Activated CD8-positive, alpha-beta memory T cell treated with anti-CD3 and anti-CD28 coated beads for 24 hours (primary cell): ENCODE data around the gene ELN.

Experiments
- DNase-seq: peaks from one replicate; pipeline ENCODE4 v3.0.0-alpha.2; 2020

The ELN gene

DNA sequence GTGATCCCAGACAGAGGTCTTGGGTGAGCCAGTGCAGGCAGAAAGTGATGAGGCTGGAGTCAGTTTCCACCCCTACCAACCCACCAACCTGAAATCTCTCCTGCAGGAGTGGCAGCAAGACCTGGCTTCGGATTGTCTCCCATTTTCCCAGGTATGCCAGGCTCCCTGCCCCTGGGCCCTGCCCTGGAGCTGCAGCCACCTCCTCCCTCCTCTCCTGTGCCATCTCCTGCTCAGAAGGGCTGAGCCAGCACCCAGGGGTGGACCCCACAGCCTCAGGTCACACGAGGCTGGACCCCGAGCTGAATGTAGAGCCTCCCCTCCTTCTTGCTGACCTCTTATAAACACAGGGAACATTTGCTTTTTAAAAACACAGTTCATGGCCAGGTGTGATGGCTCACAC is 38.7 kb downstream of the ELN start:
- no peak for DNase-seq

DNA sequence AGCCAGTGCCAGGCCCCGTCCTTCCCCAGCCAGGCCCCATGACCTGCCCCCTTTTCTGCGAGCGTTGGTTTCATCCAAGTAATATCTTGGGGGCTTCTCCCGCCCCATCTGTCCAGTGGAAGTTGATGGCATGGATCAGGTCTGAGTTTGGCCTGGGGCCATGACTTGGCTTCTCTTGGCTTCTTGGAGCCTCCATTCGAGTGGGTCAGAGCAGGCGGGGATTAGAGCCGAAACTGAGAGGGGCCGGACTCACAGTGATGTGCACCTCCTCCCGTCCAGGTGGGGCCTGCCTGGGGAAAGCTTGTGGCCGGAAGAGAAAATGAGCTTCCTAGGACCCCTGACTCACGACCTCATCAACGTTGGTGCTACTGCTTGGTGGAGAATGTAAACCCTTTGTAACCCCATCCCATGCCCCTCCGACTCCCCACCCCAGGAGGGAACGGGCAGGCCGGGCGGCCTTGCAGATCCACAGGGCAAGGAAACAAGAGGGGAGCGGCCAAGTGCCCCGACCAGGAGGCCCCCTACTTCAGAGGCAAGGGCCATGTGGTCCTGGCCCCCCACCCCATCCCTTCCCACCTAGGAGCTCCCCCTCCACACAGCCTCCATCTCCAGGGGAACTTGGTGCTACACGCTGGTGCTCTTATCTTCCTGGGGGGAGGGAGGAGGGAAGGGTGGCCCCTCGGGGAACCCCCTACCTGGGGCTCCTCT is 40.6 kb downstream of the ELN start:
- DNase-seq, result no peak

DNA sequence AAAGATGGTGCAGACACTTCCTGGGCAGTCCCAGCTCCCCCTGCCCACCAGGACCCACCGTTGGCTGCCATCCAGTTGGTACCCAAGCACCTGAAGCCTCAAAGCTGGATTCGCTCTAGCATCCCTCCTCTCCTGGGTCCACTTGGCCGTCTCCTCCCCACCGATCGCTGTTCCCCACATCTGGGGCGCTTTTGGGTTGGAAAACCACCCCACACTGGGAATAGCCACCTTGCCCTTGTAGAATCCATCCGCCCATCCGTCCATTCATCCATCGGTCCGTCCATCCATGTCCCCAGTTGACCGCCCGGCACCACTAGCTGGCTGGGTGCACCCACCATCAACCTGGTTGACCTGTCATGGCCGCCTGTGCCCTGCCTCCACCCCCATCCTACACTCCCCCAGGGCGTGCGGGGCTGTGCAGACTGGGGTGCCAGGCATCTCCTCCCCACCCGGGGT is 41.1 kb downstream of the ELN start:
- no peak for DNase-seq

DNA sequence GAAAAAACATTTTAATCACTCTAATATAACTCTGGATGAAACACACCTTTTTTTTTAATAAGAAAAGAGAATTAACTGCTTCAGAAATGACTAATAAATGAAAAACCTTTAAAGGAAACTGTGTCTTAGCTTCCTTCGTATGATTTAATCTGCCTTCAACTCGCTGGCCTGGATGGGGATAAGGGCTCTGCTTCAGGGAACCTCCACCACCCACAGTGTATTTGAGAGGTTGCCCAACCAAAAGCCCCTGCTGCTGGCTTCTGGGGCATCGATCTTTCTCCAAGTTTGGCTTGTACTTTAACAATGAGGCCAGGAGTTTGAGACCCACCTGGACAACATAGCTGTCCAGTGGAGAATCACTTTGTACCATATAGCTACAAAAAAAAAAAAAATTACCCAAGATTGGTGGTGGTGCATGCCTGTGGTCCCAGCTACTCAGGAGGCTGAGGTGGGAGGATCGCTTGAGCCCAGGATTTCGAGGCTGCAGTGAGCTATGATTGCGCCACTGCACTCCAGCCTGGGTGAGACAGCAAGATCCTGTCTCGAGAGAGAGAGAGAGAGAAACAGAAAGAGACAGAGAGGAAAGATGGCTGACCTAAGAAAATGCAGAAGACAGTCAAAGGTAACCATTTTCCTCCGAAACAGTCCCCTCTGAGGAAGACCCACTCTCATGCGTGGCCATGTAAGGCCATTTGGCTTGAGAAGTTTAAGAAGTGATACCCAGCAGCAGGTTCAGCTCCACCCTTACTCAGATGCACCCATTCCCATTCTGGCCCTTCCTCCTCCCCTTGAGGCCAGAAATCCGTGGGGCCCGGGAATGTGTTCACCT is 42.0 kb downstream of the ELN start:
- no peak for DNase-seq

DNA sequence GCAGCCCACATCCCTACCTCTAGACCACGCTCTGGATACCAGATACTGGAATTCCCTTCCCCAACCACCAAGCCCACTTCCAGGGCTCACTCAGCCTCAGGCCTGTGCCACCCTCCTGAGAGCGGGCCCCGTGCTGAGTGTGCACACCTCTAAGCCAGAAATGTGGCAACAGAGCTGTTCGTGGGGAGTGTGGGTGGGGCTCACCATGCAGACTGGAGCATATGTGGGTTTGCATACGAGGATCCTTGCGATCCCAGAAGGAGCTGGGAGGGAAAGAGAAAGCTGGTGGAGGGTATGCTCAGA is 42.6 kb downstream of the ELN start:
- no peak for DNase-seq

DNA sequence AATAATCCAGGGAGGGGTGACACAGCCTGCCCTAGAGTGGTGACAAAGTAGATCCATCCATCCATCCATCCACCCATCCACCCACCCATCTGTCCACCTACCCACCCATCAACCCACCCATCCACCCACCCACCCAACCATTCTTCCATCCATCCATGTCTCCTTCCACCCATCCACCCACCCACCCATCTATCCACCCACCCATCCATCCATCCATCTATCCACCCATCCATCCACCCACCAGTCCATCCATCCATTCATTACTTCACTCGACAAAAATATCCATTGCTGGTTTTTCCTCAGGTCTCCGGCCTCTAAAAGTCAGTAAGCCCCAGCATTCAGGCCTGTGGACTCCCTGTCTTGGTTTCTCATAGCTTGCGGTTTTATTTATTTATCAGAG is 43.1 kb downstream of the ELN start:
- DNase-seq, result no peak

DNA sequence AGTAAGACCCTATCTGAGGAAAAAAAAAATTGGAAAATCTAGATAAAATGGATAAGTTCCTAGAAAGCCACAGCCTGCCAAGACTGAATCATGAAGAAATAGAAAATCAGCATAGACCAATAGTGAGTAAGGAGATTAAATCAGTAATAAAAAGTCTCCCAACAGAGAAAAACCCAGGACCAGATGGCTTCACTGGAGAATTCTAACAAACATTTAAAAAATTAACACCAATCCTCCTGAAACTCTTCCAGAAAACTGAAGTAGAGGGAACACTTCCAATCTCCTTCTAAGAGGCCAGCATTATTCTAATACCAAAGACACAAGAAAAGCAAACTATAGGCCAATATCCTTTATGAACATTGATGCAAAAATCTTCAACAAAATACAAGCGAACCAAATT is 46.8 kb downstream of the ELN start:
- no peak for DNase-seq

DNA sequence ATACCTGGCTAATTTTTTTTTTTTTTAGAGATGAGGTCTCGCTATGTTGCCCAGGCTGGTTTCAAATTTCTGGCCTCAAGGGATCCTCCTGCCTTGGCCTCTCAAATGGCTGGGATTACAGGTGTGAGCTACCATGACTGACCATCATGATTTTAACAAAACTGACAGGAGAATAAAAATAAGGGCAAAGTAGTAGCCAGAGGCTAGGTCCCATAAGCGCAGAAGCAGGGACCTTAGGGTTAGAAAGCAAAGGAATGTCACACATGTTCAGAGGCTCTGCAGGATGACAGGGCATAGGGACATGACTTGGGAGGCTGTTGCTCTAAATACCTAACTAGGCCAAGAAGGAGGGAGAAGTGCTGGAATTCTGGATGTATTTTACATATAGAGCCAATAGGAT is 50.5 kb downstream of the ELN start:
- no peak for DNase-seq

DNA sequence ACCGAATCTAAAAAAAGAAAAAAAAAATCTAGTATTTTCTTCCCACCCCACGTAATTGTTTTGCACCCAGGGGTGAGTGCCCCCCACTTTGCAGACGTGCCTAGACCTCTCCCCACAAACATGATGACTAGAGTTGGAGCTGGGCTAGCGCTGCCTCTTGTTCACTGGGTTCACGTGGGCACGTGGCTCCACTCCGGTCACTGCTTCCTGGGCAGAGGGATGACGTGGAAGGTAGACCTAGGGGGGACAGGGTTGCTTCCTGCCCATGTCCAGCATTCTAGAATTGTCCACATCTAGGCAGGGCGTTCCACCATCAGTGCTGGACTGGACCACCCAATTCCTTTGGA is 54.8 kb downstream of the ELN start:
- DNase-seq, result no peak

DNA sequence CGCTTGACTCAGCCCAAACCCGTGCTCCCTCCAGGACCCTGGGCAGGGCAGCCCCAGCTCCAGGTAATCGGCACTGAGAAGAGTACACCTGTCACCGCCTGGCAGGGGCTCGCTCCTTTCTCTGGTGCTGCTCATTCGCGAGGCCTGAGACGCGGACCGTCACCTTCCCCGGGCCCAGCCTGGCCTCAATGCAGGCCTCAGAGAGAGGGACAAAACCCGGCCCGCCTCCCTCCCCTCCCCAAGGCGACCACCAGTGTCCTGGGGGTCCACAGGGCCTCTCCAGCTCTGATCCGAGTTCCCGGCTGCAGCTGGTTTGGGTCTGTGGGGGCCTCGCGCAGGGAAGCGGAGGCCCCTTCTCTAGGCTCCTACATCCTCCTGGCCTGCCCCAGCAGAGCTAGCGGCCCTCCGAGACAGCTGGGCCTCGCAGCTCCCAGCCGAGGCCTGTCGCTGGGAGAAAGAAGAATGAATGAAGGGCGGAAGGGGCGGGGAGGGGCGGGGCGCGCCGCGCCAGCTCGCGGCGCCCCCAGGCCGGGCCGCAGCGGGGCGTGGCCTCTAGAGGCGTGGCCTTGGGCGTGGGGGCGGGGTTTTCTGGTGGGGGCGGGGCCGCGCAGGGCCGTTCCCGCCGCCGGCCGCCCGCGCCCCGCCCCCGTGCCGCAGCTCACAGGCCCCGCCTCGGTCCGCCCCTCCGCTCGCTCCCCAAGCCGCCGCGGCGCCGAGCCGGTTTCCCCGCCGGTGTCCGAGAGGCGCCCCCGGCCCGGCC is 55.3 kb downstream of the ELN start, which contains the start of gene LIMK1:
Gene LIMK1 (plus strand): TSS at position 688 of the 760 bp plus-strand sequence. CDS start 187 bp downstream, outside the sequence.
- DNase-seq, result peak; percentile 92

DNA sequence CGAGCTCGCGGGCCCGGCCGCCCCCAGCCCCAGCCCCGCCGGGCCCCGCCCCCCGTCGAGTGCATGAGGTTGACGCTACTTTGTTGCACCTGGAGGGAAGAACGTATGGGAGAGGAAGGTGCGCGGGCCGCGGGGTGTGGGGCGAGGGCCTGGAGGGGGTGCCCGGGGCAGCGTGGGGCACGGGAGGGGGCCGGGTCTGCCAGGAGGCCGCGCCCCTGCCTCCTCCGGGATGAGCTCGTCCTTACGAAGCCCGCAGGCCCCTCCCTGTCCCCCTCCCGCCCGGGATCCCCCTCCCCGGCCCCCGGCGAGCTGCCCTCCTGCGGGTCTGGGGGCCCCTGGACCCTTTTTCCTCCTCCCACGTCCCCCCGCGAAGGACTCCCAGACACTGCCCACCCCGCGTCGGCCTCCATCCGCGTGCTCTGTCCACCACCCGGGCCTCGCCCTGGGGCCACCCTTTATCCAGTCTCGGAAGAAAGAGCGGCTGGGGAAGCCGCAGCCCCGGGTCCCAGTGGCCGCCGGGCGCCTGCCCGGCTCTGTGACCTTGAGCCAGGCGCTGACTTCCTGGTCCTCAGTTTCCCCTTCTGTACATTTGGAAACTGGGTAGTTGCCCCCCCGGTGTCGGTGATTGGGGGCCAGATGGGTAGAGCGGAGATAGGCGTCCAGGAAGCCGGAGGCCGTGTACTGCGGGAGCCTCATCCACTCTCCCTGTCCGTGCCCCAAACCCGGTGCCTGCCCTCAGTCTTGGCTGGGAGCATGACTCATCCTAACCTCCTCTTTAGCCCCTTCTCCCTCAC is 56.2 kb downstream of the ELN start:
- DNase-seq, result peak; percentile 74

DNA sequence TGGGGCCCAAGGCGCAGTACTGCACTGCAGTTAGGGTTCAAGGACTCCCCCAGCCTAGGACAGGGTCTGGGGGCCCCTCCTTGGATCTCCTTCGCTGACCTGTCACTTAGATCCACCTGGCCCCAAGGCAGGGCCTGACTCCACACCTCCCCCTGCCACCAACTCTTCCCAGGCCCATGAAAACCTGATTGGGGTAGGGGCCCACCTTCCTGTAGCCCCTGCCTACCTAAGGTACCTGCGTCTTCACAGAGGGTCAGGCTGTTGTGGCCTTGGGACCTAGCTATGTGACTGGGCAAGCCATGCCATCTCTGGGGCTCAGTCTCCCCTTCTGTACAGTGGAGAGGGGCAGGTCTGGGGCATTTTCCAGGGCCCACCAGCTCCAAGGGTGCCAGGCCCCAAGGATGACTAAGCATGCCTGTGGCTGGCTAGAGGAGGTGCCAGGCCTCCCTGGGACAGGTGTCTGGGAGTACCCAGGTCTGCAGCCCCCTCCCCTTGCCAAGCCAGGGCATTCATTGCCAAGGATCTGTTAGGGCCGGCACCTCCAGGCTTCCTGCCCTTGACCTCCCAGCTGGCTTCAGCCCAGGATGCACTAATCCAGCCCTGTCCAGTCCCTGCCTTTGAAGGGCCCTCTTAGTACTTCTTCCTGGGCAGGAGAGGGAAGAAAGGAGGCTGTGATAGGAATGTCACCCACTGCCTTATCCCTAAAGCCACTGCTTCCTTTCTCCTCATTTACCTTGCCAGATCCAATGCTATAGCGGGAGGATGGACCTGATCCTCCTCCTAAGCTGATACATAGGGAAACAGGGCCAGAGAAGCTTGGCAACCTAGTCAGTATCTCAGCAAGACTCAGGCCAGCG is 57.0 kb downstream of the ELN start:
- no peak for DNase-seq

DNA sequence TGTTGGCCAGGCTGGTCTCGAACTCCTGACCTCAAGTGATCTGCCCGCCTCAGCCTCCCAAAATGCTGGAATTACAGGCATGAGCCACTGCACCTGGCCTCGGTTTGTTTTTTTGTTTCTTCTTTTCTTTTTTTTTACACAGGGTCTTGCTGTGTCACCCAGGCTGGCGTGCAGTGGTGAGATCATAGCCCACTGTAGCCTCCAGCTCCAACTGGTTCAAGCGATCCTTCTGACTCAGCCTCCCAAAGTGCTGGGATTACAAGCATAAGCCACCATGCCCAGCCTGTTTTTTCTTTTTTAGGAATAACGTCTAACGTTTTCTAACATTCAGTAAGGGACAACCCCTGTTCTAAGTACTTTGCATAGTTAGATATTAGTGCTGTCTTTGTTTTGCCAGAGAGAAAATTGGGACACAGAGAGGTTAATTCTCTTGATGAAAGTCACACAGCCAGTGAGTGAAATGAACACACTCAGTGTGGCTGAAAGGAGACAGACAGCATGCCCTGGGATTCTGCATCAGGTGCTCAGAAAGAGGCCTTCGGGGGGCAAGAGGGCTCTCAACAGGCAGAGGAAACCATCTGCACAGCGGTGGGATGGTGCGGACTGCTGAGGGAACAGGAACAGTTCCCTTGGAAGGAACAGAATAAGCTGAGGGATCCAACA is 59.9 kb downstream of the ELN start:
- no peak for DNase-seq

DNA sequence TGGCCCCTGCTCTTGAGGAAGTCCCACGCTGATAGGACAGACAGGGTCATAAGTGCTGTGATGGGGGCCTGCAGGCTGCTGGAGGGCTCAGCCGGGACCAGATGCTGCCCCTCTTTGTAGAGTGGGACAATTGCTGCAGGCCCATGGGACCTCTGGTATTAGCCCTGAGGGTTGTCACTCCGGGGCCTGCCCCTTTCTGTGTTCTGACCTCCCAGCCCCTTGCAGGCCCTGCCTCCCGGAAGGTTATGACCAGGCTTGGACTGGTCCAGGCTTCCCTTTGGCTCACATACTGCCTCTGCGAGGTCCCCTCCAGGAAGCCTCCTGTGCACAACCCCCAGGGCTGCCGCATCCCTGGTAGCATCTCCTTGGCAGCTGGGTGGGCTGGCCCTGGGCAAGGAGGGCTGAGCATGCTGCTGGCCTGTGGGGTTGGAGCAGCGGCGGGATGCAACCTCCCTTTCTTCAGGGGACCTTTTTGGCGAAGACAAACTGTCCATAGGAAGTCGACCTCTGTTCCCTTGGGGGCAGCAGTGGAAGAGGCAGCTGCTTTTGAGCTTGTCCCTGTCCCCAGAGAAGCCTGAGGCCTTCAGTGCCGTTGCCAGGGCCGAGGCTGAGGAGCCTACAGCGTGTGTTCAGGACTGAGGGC is 64.5 kb downstream of the ELN start:
- peak; percentile 59 for DNase-seq

DNA sequence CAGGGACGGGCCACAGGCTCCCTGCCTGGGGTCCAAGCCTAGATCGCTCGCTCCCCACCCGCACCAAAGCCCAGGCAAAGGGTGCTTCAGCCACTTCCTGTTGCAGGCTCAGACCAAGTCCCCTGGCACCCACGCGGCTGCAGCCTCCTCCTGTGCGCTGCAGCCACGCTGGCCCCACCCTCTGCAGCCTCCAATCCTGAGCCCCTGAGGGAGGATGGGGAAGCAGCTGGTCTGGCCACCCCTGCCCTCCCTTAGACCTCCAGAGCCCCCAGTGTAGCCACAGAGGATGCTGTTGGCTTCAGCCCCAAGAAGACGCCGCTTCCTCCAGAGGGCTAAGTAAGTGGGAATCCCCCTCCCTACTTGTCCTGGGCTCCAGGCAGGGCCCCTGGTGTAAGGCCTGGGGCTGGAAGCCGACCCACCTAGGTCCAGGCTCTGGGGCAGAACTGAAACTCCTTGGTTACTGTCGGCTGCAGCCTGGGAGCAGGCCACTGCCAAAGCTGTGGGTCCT is 65.0 kb downstream of the ELN start:
- DNase-seq, result peak; percentile 65

DNA sequence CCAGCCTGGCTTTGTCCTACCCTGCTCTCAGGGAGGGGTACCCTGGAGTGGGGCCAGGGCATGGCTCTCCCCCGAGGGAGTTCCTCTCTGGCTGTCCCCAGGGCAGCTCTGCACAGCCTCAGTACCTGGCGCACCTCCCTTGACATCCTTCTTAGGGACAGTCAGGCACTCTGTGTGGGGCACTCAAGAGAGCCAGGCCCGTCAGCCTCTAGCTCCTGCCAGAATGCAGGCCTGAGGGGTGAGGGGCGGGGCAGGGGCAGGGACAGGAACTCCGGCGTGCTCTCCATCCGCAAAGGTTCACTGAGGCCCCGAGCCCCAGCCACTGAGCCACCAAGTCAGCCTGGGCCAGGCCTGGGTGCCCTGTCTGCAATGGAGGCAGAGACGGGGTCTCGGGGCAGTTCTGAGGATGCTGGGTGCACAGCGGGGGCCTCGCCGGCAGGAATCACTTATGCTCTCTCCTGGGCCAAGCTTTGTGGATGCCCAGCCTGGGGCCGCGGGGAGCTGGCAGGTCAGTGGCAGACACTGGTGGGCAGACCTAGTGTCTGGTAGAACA is 65.8 kb downstream of the ELN start:
- no peak for DNase-seq

DNA sequence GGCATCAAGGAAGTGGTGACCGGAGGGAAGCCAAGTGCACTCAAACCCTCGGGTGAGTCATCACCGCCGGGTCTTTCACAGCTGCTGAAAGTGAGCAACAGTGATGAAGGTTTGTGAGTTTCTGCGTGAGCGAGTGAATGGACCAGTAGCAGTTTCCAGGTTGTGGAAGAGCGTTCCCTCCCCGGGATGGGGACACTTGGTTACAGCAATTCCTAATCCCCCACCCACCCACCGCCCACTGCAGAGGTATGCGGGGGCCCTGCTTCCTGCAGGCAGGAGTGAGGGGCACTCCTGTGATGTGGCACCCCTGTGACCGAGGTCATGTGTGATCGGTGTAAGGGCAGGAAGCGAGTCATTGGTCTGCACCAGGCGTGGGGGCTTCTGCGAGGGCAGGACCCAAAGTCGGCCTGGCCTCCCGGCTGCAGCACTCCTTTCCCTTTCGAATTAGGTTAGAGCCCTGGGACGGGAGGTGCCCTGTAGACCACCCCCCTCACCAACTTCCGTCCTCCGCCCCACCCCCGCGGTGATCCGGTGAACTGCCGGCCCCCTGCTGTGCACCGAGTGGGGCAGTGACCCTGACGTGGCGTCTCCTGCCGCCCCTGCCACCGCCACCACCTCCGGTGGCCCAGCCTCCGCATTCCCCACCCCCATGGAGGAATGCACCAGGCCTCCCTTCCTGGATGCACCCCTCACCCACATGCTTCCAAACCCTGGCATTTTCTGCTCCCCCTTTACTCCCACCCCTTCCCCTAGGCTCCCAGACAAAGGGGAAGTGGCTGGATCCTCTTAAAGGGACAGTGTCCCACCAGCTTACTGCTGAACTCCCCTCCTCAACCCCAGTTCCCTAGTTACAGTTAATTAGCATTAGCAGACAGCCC is 66.5 kb downstream of the ELN start:
- DNase-seq, result peak; percentile 90

DNA sequence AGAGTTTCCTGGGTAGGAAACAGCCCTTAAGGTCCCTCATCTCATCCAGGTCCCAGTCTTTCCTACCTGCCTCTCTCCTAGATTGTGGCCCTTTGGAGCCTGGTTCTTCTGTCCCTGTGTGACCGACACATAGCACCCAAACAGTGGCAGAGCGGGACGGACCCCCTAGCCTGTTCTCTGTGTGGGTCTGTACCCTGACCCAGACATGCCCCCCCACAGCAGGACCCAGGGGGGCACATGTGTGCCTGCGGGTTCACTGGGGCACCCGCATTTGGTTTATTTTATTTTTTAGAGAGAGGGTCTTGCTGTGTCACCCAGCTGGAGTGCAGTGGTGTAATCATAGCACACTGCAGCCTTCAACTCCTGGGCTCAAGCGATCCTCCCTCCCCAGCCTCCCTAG is 67.2 kb downstream of the ELN start:
- DNase-seq, result no peak

DNA sequence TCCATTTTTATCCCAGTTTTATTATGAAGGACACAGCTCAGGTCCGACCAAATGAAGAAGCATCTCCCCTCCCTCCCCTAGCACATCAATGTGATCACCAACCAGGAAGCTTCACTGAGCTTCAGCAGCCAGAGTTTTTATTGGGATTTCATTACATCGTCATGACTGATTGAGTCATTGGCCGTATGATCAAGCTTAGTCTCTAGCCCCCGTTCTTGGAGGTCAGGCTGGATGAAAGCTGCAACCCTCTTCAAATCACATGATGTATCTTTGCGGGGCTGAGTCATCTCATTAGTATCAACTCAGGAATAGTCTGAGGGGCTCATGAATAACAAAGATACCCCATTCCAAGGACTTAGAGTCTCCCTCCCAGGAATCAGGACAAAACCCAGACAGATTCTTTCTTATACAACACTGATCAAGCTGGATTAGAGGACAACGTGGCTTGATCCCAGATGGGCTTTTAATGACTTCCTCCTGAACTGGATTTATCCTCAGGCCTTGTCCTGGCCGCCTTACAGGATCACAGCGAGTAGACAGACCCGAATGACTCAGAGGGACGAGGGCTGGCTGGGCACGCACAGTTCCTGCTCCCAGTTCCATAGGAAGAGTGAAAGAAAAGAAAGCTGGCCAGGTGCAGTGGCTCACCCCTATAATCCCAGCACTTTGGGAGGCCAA is 70.1 kb downstream of the ELN start:
- no peak for DNase-seq
